Stimulated activated CD4-positive, alpha-beta T cell treated with anti-CD3 and anti-CD28 coated beads, Interleukin-1b, Interleukin-23, amount 100 ng/mL, for 1 hour (primary cell): Measurements from ENCODE around the gene APC2.
"Not testable (repeated sequence)": the region's sequence is repeated elsewhere in the genome, so short reads cannot be mapped to it uniquely, and the experiment has no call there.

Source experiments
- DNase-seq, 2 donors: peaks; one replicate each; pipeline ENCODE4 v3.0.0-alpha.2; 2020; ENCODE audit warnings: low read depth in 2 of 2

Gene APC2

DNA sequence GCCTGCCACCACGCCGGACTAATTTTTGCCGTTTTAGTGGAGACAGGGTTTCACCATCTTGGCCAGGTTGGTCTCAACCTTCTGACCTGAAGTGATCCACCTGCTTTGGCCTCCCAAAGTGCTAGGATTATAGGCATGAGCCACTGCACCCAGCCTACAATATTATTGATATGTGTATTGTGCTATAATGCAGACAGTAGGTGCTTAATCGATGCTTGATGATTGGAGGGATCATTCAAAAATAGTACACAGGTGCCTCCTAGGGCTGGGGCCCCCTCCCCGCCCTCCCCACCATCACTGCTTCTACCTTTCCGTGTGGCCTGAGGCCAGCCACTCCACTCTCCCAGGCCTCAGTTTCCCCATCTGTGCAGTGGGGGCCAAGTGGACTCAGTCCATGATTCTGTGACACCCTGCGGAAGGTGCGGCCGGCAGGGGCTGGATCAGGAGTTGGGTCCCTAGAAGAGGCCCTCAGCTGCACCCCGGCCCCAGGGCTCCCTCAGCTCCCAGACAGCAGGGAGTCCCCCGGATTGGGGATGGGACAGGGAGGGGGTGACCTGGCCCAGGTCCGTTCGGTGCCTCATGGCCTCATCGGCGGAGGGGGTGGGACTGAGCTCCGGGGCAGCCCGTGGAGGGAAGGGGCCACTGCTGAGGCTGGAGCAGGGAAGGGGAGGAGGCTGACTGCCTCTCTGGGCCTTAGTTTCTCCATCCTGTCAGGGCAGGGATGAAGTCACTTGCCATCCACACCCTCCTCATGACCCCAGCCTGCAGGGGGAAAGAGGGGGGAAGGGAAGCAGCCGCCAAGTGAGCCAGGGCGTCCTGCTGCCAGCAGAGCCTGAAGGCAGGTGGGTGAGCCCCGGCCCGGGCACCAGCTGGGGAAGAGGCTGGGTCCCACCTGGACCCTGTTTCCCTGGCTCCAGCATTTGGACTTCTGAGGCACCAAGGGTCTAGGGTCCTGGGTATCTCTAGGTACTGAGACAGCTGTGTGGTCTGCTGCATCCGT, 61.7 kb downstream of the APC2 start:
- DNase-seq, result no peak

DNA sequence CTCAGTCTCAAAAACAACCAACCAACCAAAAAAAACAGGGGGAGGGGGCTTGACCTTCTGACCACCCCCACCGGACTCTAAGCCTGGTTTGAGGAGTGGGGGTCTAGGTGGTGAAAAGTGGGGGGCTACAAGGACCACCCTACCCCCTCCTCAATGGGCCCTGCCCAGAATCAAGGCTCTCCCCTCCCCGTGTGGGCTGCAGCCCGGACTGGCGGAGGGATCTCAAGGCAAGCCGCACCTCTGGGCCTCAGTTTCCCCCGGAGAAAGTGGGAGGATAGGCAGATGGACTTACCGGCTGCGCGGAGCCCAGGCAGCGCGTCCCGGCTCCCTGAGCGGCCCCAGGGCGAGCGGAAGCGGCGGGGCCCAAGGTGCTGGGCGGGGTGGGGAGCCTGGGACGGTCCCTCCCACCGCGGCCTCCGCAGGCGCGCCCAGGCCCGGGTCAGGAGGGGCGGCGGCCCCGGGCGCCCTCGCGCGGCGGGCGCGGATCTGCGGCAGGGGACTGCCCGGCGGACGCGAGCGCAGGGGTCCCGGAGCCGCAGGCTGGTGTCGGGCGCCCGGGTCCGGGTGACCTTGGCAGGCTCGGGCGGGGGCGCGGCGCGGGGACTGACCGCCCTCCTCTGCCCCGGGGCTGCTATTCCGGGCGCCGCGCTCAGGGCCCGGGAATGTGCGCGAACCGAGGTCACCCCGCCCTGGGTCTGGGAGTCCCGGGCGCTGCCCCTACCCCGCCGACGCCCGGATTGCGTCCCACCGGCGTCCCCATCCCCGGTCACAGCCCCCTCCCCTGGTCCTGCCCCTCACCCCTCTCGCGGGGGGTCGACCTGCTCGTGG, 63.0 kb downstream of the APC2 start, which contains the start of gene ADAMTSL5:
ADAMTSL5 (minus strand) TSS at position 349 of the 828 bp plus-strand sequence. CDS start 2,076 bp downstream, outside the sequence.
- DNase-seq, result peak; percentile 16 to 32

DNA sequence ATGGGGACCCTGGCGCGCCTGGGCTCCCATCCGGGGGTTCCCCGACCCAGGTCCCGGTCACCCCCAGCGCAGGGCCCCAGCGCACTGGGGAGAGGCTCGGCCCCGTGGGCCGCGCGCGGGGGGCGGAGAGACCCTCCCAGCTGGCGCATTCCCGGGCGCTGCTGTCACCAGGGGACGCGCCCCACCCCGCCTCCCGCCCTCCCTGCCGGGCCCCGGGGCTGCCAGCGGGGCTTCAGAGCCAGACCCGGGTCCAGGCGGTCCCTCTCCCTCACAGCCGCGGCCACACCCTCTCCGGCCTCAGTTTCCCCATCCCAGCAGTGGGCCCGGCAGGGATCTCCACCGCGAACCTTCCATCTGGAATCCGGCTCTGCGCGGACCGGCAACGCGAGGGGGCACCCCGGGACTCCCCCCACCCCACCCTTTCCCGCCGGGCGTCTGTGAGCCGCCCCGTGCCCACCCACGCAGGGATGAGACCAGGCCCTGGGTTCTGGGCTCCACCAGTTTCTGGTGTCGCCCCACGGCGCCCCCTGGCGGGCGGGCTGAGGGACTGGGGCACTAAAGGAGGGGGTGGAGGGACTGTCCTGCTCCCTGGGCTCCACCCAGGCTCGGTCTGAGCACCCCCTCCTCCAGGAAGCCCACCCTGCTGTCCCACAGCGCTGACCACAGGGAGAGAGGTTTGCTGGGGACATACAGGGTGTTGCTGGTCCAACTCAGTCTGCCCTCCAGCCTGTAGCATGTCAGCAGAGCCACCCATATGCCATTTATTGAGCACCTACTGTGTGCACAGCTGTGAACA, 63.8 kb downstream of the APC2 start:
- DNase-seq, result peak; percentile 34 to 50

DNA sequence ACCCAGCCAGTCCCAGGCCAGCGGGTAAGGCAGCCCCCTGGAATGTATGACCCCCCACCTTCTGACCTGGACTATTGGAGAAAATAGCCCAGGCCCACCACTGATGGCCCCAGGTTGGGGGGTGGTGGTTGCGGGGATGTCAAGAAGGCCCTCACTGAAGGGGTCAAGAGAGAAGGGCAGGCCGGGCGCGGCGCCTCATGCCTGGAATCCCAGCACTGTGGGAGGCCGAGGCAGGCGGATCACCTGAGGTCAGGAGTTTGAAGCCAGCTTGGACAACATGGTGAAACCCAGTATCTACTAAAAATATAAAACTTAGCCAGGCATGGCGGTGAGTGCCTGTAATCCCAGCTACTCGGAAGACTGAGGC, 64.4 kb downstream of the APC2 start:
- no peak for DNase-seq

DNA sequence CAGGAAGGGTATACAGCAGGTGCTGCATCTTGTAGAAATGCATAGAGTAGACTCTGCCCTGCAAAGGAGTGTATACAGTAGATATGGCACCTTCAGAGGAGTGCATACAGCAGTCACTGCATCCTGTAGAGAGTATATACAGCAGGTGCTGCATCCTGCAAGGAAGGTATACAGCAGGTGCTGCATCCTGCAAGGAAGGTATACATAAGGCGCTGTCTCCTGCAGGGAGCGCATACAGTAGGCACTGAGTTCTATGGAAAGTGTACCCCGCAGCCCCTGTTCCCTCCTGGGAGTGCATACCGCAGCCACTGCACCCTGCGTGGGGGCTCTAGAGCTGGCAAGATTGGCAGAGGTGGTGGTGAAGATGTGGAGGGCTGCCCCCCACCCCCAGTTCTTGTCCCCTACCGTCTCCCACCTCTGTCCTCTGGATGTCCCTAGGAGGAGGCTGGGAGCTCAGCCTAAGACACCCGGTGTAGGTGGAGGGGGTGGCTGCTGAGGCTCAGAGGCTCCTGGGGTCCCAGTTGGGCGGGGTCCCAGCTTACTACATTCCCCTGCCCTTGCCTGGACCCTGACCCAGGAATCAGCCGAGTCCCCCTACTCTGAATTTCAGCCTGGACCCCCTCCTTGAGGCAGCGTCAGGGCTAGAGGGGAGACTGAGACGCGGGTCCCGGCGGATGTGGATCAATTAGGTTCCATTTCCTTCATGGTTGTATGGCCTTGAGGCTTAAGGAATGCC, 65.2 kb downstream of the APC2 start:
- DNase-seq, result no peak

DNA sequence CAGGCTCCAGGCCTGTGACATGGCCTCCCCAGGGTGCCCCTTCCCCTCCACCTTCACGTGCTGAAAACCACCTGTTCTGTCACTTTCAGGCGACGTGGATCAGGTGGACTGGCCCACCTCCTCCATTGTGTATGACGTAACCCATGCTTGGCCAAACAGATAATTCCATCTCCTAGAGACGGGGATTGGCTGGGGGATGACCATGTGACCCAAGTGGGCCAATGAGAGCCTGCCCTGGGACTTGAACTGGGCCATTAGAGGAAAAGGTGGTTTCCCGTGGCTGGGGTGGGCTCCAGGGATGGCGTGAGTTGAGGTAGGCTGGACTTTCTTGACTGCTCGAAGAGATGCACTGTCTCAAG, 66.5 kb downstream of the APC2 start:
- no peak for DNase-seq

DNA sequence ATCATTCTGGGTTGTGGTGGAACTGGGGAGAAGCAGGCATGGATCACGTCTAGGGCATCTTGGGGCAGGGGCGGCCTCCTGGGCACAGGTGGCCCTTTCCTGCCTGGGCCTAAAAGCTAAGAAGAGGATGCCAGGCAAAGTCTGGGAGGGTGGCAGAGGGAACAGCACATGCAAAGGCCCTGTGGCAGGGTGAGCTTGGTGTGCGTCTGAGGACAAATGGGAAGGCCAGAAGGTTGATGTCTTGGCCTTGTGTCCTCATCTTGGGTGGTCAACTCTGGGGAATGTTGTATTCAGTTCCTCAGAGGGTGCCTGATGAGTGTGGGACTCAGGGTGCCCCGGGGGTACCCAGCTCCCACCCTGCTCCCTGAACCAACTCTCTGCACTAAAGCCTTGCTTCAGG, 68.5 kb downstream of the APC2 start:
- no peak for DNase-seq

DNA sequence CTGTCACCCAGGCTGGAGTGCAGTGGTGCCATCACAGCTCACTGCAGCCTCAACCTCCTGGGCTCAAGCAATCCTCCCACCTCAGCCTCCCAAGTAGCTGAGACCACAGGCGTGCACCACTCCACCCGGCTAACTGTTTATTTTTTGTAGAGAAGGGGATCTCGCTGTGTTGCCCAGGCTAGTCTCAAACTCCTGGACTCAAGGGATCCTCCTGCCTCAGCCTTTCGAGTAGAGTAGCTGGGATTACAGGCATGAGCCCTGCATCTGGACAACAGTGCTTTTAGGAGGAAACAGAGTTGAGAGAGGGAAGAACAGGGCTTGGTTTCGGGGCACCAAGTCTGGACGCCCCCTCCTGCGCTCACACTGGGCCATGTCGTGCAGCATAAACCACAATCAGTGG, 69.9 kb downstream of the APC2 start:
- DNase-seq, result not testable (repeated sequence)

DNA sequence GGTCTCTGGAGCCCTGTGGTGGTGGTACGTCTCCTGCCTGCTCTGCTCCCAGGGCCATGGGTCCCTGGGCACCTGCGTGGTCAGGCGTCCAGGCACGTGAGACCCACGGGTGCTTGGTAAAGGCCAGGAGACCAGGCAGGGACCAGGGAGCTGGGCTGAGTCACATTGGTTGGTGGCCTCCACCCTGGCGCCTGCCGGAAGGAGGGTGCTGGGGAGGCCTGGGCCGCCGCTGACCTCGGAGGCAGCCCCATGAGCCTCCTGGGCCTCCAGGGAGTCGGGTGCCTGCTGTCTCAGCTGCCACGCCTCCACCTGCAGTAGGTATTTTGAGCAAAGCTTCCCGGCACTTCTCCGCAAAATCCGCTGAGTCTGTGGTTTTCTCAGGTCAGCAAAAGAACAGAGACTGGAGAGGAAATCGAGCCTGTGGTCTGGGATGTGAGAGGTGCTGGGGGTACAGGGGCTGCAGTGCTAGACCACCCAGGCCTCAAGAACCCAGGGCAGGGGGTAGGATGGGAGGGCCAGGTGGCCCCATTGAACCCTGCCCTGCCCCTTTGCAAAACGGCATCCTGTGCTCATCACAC, 70.4 kb downstream of the APC2 start:
- DNase-seq, result no peak

DNA sequence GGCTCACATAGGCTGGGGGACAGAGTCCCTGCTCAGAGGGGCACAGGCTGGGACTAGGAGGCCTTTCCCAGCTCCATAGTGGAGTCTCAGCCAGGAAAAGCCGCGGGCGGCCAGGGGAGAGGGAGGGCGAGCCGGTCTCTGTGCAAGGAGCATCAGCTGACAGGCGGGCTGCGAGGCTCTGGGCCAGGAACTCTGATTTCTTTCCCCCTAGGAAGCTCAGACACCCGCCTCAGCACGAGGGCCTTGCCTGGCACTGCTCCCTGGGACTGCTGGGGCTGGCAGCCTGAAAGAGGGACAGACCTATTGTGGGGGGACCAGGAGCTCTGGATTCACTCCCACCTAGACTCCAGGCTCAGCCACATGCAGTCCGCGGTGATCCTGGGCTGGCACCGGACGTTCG, 71.7 kb downstream of the APC2 start:
- DNase-seq, result no peak

DNA sequence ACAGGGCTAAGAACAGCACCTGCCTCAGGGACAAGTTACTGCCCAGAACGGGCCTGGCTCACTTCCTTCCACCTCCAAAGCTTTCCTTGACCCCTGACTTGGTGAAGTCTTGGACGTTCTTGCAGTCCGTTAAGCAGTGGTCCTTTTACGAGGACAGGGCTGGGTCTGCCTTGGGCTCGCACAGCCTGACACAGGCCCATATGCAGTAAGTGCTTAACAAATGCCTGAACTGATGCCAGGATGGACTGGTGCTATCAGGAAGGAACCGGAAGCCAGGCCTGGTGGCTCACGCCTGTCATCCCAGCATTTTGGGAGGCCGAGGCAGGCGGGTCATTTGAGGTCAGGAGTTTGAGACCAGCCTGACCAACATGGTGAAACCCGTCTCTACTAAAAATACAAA, 72.1 kb downstream of the APC2 start:
- DNase-seq, result no peak

DNA sequence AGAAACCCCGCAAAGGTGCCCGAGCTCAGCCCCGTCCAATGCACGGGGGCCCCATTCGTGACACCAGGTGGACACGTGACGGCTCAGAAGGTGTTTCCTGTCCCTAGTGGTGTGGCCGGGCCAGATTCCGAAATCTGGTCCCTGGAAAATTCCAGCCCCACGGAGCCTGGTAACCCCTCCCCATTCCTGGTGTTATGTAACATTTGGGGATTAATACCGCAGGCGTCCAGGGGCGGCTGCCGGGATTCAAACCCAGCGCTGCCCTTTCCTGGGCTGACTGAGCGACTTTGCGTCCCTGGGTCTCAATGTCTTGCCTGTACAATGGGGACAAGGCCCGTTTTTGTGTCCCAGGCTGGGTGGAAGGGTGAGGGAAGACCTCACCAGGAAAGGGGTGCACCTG, 72.9 kb downstream of the APC2 start:
- no peak for DNase-seq
